Osteoblast (primary cell): ENCODE results near the gene ADGRV1. TPM values are rescaled to one million over a fixed set of nuclear protein-coding genes. Genes with fewer than 3 reads are reported as not detected.
A peak's percentile ranks its signal among the peaks of the same experiment; 100 is the strongest.

Source experiments
- DNase-seq: peaks from one replicate; pipeline ENCODE4 v3.0.0; 2011; ENCODE audit warnings: low spot score, mixed read lengths; ENCODE audit not compliant: insufficient read length; ENCODE audit errors: missing footprints
- H2AFZ ChIP-seq: 2 replicates; pipeline ENCODE4 v1.6.0; 2011; ENCODE audit warnings: mild to moderate bottlenecking, low read length
- H3K27ac ChIP-seq: 2 replicates; pipeline ENCODE4 v1.5.1; 2011; ENCODE audit warnings: mild to moderate bottlenecking, low read depth, low read length, moderate library complexity
- H3K27me3 ChIP-seq: 2 replicates; pipeline ENCODE4 v1.6.0; 2012; ENCODE audit warnings: mild to moderate bottlenecking, control low read depth, inconsistent platforms, low read length, moderate library complexity; ENCODE audit not compliant: insufficient read depth
- H3K36me3 ChIP-seq: 2 replicates; pipeline ENCODE4 v1.5.1; 2011; ENCODE audit warnings: mild to moderate bottlenecking, low read length, control low read depth, moderate library complexity; ENCODE audit not compliant: insufficient read depth
- H3K4me1 ChIP-seq: 2 replicates; pipeline ENCODE4 v1.5.1; 2011; ENCODE audit warnings: mild to moderate bottlenecking, low read length, control low read depth, moderate library complexity; ENCODE audit not compliant: insufficient read depth
- H3K4me2 ChIP-seq: 2 replicates; pipeline ENCODE4 v1.6.0; 2011; ENCODE audit warnings: mild to moderate bottlenecking, low read length; ENCODE audit not compliant: insufficient read depth
- H3K4me3 ChIP-seq: fragments of 200-600 bp; sonication (generic); 3 replicates; pipeline ENCODE4 v1.5.1; 2012; ENCODE audit warnings: mild to moderate bottlenecking, low read length, inconsistent platforms; ENCODE audit not compliant: insufficient read depth
- H3K79me2 ChIP-seq: 2 replicates; pipeline ENCODE4 v1.6.0; 2012; ENCODE audit warnings: mild to moderate bottlenecking, low read length, control low read depth, inconsistent platforms; ENCODE audit not compliant: insufficient read depth
- H3K9me3 ChIP-seq: 2 replicates; pipeline ENCODE4 v1.5.1; 2011; ENCODE audit warnings: low read depth, low read length, control low read depth
- H4K20me1 ChIP-seq: 2 replicates; pipeline ENCODE4 v1.6.0; 2012; ENCODE audit warnings: mild to moderate bottlenecking, low read length, control low read depth; ENCODE audit not compliant: insufficient read depth
- total RNA-seq: library from RNA; depleted of rRNA; stranded (reverse); fragments of >200 nt; gene quantifications from 2 replicates; pipeline ENCODE4 v1.2.3, GENCODE V29; 2012
- TF ChIP-seq, protein P1 (sequence below): IDR thresholded peaks from 2 replicates; pipeline ENCODE4 v1.5.1; 2011; ENCODE audit warnings: mild to moderate bottlenecking, low read depth, low read length, moderate library complexity; ENCODE audit errors: extremely low read depth

ADGRV1 gene
- total RNA-seq, 1 donor: under 0.01 TPM

DNA sequence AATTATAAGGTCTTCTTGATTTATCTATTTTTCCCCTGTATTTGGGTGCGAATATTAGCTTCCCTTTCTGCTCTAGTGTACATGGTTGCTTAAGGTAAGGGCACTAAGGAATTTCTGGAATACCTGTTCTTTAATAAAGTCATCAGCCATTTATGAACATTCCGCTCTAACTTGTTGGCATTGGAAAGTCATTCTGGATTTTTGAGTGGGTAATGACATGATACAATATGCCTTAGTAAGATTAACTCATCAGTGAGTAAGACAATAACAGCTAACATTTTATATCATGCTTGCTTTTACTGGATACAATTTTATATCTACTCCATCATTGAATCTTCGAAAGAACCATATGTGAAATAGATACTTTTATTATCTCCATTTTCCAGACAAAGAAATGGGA lies 628.4 kb downstream of the ADGRV1 start:
- H3K4me2 ChIP-seq: no peak overlapping the region
- H3K27me3 ChIP-seq: no peaks in the 10 kb centered on the region
- no peaks in the 10 kb centered on the region for H3K79me2 ChIP-seq
- DNase-seq: no peak
- H3K27ac ChIP-seq: no peak overlapping the region
- no peak overlapping the region for H2AFZ ChIP-seq
- H3K4me1 ChIP-seq: peaks cover 15% of the 10 kb centered on the region
- H3K36me3 ChIP-seq: no peaks in the 10 kb centered on the region
- TF ChIP-seq, protein P1, sequence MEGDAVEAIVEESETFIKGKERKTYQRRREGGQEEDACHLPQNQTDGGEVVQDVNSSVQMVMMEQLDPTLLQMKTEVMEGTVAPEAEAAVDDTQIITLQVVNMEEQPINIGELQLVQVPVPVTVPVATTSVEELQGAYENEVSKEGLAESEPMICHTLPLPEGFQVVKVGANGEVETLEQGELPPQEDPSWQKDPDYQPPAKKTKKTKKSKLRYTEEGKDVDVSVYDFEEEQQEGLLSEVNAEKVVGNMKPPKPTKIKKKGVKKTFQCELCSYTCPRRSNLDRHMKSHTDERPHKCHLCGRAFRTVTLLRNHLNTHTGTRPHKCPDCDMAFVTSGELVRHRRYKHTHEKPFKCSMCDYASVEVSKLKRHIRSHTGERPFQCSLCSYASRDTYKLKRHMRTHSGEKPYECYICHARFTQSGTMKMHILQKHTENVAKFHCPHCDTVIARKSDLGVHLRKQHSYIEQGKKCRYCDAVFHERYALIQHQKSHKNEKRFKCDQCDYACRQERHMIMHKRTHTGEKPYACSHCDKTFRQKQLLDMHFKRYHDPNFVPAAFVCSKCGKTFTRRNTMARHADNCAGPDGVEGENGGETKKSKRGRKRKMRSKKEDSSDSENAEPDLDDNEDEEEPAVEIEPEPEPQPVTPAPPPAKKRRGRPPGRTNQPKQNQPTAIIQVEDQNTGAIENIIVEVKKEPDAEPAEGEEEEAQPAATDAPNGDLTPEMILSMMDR: no peak
- no peaks in the 10 kb centered on the region for H4K20me1 ChIP-seq
- no peaks in the 10 kb centered on the region for H3K9me3 ChIP-seq
- no peak overlapping the region for H3K4me3 ChIP-seq

DNA sequence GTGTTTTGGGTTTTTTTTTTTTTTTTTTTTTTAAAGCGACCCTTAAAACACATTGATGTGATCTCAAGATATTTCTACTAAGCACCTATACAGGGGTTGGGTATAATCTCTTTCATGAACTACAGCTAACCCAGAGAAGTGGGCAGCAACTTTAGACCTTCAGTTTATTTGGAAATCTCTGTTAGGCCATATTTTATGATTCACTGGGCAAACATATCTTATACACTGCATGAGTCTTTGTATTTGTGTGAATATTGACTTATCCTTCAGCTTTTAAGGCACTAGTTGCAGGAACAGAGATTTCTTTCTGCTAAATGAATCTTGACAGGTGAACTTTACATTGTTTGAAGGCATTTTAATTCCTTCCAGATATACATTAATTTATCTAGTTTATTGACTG lies 630.2 kb downstream of the ADGRV1 start:
- no peak for DNase-seq
- Histone ChIP-seq H3K4me1 (peaks cover 15% of the 10 kb centered on the region), H3K79me2 (no peaks in the 10 kb centered on the region), H3K27me3 (no peaks in the 10 kb centered on the region), H3K9me3 (no peaks in the 10 kb centered on the region), H4K20me1 (no peaks in the 10 kb centered on the region), H3K4me3 (no peak overlapping the region), H3K27ac (no peak overlapping the region), H3K4me2 (no peak overlapping the region), H2AFZ (no peak overlapping the region), H3K36me3 (no peaks in the 10 kb centered on the region)
- TF ChIP-seq, protein P1: no peak

DNA sequence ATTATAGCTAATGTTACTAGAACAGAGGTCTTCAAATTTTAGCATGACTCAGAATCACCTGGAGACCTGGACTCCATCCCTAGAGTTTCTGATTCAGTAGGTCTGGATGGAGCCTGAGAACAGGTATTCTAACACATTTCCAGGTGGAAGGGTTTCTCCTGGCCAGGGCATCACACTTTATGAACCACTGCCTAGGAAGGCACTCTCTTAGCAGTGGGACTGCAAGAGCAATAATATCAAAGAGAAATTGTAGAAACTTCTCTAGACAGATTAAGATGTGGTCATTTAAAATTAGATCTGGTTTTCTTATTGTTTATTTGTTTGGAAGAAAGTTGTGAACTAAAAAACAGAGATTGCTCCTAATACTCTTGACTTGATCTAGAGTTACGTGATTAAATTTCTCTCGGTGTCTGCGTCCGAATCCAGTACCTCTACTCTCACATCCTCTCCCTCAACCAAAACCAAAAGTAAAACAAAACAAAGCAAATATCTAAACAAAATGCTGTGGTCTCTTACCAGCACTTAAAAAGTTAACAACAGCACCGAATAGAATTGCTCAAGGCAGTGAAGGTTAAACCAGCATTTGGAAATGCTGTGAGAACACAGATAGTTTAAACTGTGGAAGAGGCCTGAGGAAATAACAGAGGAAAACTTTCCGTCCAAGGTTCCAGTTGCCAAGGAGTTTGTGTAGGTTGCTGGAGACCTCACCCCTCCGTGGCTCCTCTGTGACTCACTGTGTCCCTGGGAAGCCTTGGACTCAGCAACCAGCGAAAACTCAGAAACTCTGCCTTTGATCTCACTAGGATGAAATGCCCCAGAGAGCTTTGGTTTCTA lies 631.1 kb downstream of the ADGRV1 start:
- Histone ChIP-seq H4K20me1 (no peaks in the 10 kb centered on the region), H3K4me1 (peaks cover 15% of the 10 kb centered on the region), H3K27me3 (no peaks in the 10 kb centered on the region), H3K4me3 (peak overlapping the region; percentile 56), H3K79me2 (no peaks in the 10 kb centered on the region), H3K36me3 (no peaks in the 10 kb centered on the region), H3K4me2 (peak overlapping the region; percentile 72), H2AFZ (peak overlapping the region; percentile 80), H3K27ac (peak overlapping the region; percentile 76), H3K9me3 (no peaks in the 10 kb centered on the region)
- no peak for DNase-seq
- TF ChIP-seq, protein P1: no peak

DNA sequence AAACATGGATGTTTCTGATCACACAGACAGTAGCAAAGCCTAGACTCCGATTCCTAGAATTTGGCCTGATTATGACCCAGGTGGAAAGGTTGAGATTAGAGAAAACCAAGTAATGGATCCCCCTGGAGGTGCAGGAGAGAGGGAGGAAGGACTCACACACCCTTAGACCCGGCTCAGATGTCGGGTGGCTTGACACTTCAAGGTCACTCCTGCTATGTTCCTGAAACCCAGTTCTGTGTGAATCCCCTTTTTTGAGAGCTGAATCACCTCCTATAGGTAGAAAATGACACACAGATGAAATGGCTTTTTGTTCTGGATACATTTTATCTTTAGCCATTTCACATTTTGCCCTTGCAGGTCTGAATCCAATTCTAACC lies 631.7 kb downstream of the ADGRV1 start:
- no peak for DNase-seq
- no peaks in the 10 kb centered on the region for H3K9me3 ChIP-seq
- H3K4me1 ChIP-seq: peaks cover 15% of the 10 kb centered on the region
- H3K4me3 ChIP-seq: peak overlapping the region; percentile 56
- TF ChIP-seq, protein P1: no peak
- no peaks in the 10 kb centered on the region for H3K27me3 ChIP-seq
- H4K20me1 ChIP-seq: no peaks in the 10 kb centered on the region
- peak overlapping the region; percentile 72 for H3K4me2 ChIP-seq
- H3K79me2 ChIP-seq: no peaks in the 10 kb centered on the region
- peak overlapping the region; percentile 80 for H2AFZ ChIP-seq
- H3K36me3 ChIP-seq: no peaks in the 10 kb centered on the region
- H3K27ac ChIP-seq: peak overlapping the region; percentile 76
